ENCODE data around the gene ERMN. TPM values are rescaled to one million over a fixed set of nuclear protein-coding genes. Genes with fewer than 3 reads are reported as not detected.
"Not testable (repeated sequence)": the region's sequence is repeated elsewhere in the genome, so short reads cannot be mapped to it uniquely, and the experiment has no call there.

ERMN gene, protein sequence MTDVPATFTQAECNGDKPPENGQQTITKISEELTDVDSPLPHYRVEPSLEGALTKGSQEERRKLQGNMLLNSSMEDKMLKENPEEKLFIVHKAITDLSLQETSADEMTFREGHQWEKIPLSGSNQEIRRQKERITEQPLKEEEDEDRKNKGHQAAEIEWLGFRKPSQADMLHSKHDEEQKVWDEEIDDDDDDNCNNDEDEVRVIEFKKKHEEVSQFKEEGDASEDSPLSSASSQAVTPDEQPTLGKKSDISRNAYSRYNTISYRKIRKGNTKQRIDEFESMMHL
- under 1 TPM; 0.19 to 0.52 TPM for total RNA-seq
- long read RNA-seq, donor 1: 0 reads
- long read RNA-seq, donor 2: 0 reads

- intact Hi-C loops (cut with DNase I): no loop called here
Measured at GRCh38 chr2:157325786-157326185, at the start of gene ERMN. TSS of gene ERMN (minus strand) at chr2:157325824. CDS start at chr2:157325642, 182 bp downstream.

GRCh38 chr2:157375384-157375783 lies 49.8 kb upstream of the ERMN start:
- no peak for DNase-seq (ENCODE audit: low spot score)
- intact Hi-C loops (cut with DNase I): no loop called here

More at GRCh38 chr2:157325786-157326185, at the start of gene ERMN:
- DNase-seq (ENCODE audit: low spot score): no peak

- DNase-seq (ENCODE audit: low spot score); intact Hi-C loops (cut with DNase I): not testable (repeated sequence)
Measured at GRCh38 chr2:157368508-157368907, 42.9 kb upstream of the ERMN start.

GRCh38 chr2:157367704-157368103 lies 42.1 kb upstream of the ERMN start:
- intact Hi-C loops (cut with DNase I): no loop called here
- no peak for DNase-seq (ENCODE audit: low spot score)

DNA sequence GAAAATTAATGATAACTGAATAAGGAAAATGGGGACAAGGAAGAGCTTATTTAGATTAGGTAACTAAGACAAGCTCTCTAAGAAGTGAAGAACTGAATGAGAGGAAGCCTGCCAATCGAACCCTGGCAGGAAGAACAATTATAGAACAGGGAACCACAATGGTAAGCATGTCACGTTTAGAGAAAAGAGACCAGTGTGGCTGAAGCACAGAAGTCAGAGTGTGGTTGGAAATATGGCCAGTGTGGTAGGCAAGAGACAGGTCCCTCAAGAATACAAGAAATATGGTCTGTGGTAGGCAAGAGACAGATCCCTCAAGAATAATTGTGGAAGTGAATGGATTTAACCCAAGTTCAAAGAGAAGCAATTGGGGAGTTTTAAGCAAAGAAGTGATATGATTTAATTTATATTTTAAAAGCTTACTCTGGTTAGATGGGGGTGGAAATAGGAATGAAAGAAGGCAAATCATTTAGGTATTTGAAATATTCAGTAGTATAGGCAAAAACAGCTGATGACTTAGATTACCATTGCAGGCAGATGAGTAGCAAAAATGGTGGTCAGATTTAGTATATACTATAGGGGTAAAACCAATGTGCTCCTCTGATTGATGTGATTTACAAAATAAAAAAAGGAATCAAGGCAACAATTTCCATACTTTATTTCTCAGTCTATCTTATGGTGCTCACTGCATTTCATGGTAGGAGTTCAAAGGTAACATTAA lies 38.8 kb upstream of the ERMN start:
- intact Hi-C loops (cut with DNase I): no loop called here
- no peak for DNase-seq (ENCODE audit: low spot score)

GRCh38 chr2:157363612-157364101 lies 38.0 kb upstream of the ERMN start:
- DNase-seq (ENCODE audit: low spot score): no peak
- intact Hi-C loops (cut with DNase I): no loop called here

- intact Hi-C loops (cut with DNase I): no loop called here
Measured at GRCh38 chr2:157362627-157363026, 37.0 kb upstream of the ERMN start.

GRCh38 chr2:157361526-157361925 lies 35.9 kb upstream of the ERMN start:
- intact Hi-C loops (cut with DNase I): no loop called here
- no peak for DNase-seq (ENCODE audit: low spot score)

More at GRCh38 chr2:157362627-157363026, 37.0 kb upstream of the ERMN start:
- no peak for DNase-seq (ENCODE audit: low spot score)

GRCh38 chr2:157359628-157360027 lies 34.0 kb upstream of the ERMN start:
- intact Hi-C loops (cut with DNase I): no loop called here
- DNase-seq (ENCODE audit: low spot score): no peak

DNA sequence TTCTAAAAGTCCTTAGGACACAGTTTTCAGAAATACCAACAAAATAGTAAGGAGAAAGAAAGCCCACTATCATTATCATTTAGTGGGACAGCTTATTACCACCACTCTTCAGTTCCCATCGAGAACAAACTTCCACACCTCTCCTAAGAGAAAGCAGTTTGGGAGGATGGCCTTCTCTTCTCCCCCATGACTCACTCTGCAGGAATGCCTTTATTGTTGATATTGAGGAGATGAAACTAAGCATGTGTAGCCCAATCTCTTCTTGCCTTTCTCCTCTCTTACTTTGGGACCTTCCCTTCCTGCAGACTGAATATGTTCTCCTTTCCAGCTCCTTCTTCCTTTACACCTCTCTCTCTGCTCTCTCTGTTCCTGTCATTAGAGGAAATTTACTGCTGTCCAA lies 30.0 kb upstream of the ERMN start:
- intact Hi-C loops (cut with DNase I): no loop called here

DNA sequence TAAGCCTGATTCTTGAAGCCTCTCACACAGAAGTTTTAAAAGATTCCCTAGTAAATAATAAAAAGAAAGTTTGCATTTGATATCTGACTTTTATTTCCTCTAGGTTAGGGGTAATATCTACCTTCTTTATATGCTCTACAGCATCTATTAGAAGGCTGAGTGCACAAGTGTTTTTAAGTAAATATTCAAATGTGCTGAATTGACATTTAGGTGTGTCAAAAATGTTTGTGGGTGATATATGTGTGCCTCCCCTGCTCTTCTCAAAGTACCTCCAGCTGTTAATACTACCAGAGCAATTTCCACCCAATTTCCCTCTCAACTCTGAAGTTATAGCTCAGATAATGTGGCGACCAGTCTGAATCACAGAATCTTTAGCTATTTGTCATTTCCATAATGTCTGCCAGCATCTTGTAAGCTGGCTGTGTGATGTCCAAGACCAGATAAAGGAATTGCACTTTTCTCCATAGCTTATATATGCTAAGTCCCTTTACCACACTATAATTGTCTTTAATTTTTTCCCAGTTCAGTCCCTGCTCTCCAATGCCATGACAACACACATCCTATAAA lies 24.4 kb upstream of the ERMN start:
- intact Hi-C loops (cut with DNase I): no loop called here
- no peak for DNase-seq (ENCODE audit: low spot score)

More for the DNA sequence above, 30.0 kb upstream of the ERMN start:
- DNase-seq (ENCODE audit: low spot score): no peak

GRCh38 chr2:157348291-157348921 lies 22.8 kb upstream of the ERMN start:
- DNase-seq (ENCODE audit: low spot score): no peak
- intact Hi-C loops (cut with DNase I): no loop called here

- DNase-seq (ENCODE audit: low spot score): no peak
- intact Hi-C loops (cut with DNase I): no loop called here
Measured at GRCh38 chr2:157345647-157346389, 20.2 kb upstream of the ERMN start.

DNA sequence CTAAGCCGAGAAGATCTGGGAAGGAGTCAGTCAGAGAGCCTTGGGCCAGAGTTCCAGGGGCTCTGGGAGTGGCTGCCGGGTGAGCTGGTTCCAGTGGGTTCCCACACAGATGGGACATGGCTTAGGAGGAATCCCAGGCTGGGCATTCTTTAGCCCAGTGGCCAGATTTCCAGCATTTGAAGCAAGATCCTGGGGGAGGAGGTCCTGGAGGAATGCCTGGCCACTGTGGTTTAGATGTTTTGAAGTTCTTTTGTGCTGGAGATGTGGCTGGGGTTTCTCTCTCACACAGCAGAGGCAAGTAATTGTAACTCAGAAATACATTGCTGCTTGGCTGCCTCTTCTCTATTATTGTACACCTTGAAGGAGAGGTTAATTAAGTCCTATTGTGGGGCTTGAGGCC lies 15.8 kb upstream of the ERMN start:
- intact Hi-C loops (cut with DNase I); DNase-seq (ENCODE audit: low spot score): not testable (repeated sequence)

DNA sequence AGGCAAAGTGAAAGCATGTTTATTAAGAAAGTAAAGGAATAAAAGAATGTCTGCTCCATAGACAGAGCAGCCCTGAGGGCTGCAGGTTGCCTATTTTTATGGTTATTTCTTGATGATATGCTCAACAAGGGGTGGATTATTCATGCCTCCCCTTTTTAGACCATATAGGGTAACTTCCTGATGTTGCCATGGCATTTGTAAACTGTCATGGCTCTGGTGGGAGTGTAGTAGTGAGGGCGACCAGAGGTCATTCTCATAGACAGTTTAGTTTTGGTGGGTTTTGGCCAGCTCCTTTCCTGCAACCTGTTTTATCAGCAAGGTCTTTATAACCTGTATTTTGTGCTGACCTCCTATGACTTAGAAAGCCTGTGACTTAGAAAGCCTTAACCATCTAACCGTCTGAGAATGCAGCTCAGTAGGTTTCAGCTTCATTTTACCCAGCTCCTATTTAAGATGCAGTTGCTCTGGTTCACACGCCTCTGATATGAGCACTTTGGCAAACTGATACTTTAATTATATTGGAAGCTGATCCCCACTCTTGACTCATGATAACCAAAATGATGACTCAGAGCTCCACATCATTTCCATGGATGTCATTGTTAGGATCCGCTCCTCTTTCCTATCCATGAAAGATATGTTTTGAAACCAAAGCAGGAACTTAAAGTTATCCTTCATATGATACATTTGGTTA lies 14.5 kb upstream of the ERMN start:
- intact Hi-C loops (cut with DNase I): no loop called here
- no peak for DNase-seq (ENCODE audit: low spot score)

DNA sequence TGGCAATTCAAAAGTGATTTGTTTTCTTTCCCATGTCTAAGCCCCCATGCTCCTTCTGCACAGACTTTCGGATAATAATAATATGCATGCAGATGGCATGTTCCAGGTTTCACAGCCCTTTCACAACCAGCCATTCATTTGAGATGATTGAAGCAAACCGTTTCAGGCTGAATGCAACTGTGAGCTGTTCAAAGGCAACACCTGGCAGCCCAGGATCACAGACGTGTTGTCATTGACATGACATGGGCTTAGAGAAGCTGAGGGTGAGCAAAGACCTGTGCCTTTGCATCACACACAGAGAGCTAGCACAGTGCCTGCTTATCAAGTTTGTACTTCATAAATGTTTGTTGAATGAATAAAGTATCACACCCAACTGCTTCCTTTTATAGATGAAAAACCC lies 12.4 kb upstream of the ERMN start:
- DNase-seq (ENCODE audit: low spot score): no peak
- intact Hi-C loops (cut with DNase I): no loop called here

DNA sequence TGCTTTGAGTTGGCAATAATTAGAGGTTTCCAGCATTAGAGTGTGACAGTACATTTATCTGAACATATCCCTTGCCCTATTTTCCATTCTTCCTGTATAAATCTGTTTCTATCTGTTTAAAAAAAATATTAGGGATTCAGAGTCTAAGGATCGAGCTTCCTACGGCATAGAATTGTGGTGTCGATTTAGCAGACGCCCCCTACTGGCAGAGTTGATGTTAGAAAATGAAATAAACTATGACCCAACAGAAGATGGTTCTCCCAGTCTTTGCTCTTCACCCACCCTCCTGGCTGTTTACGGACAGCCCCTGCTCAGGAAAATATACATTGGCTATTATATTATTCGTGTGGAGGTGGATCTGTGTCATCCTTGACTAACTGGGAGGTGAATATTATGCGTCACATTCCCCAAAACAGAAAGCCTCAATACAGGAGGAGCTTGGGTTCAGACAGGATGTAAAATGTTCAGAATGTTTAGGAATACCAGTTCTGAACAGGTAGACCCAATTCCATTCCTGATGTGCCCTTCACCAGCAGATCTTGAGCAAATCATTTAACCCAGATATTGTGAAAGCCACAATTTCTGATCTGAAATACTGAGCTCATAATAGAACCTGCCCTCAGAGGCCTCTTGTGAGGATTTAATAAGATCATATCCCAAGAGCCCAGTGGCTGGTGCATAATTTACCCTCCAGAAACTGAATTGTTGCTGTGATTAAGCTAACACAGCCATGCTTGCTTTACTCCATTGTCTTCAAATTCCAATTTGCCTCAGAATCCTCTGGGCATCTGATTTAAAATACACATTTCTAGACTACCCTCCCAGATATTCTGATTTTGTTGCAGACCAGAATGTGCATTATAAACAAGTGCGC lies 10.8 kb upstream of the ERMN start:
- DNase-seq (ENCODE audit: low spot score): no peak
- intact Hi-C loops (cut with DNase I): no loop called here

GRCh38 chr2:157334797-157335196 lies 9.2 kb upstream of the ERMN start:
- intact Hi-C loops (cut with DNase I): no loop called here
- DNase-seq (ENCODE audit: low spot score): no peak

Measured in posterior vena cava (tissue), 2 donors.